K562 (cell line): ENCODE measurements around the gene ZNF618. TPM values are rescaled to one million over a fixed set of nuclear protein-coding genes. Genes with fewer than 3 reads are reported as not detected.

Experiments used
- ARID1B ChIP-seq: fragments of 450-650 bp; IDR thresholded peaks from 2 replicates; pipeline ENCODE4 v1.6.1; 2016; ENCODE audit warnings: antibody characterized with exemption, mild to moderate bottlenecking, inconsistent platforms
- KDM1A ChIP-seq, 2 experiments: fragments of 450-650 bp; IDR thresholded peaks; 2 replicates each; pipeline ENCODE4 v1.6.1; 2016; ENCODE audit warnings: mild to moderate bottlenecking in 2 of 2
- MEIS2 ChIP-seq: fragments of 450-650 bp; IDR thresholded peaks from 2 replicates; pipeline ENCODE4 v1.6.1; 2014; ENCODE audit warnings: mild to moderate bottlenecking; ENCODE audit not compliant: partially characterized antibody
- PBX2 ChIP-seq, 2 experiments: IDR thresholded peaks in 1 of 2; conservative IDR thresholded peaks in 1 of 2; 2 replicates each; pipeline ENCODE4 v1.6.1; 2016; ENCODE audit warnings: low read depth in 2 of 2, mild to moderate bottlenecking in 1 of 2, missing compliant biosample characterization in 1 of 2, missing genetic modification characterization in 1 of 2, moderate library complexity in 1 of 2
- PPARD ChIP-seq: fragments of 250-450 bp; sonication (Bioruptor Pico); IDR thresholded peaks from 2 replicates; pipeline ENCODE4 v1.8.0; 2022; ENCODE audit warnings: inconsistent platforms, mild to moderate bottlenecking, moderate library complexity
- PTBP1 ChIP-seq: fragments of 200-400 bp; formaldehyde crosslinking; IDR thresholded peaks from 2 replicates; pipeline ENCODE4 v1.6.1; 2017; ENCODE audit warnings: low read depth, low read length
- REST ChIP-seq, 2 experiments: fragments of 450-650 bp; formaldehyde crosslinking in 1 of 2; IDR thresholded peaks; 2 replicates each; pipeline versions ENCODE4 v1.4.0 to v1.6.1; 2014 to 2020; ENCODE audit warnings: mild to moderate bottlenecking in 2 of 2, borderline replicate concordance in 1 of 2, low read depth in 1 of 2
- TGIF2 ChIP-seq: sonication (generic); formaldehyde crosslinking; IDR thresholded peaks from 2 replicates; pipeline ENCODE4 v1.8.1; 2022; ENCODE audit warnings: mild to moderate bottlenecking, missing genetic modification reagents, moderate library complexity
- YY1 ChIP-seq, 3 experiments: IDR thresholded peaks; 2 replicates each; pipeline ENCODE4 v1.6.1; 2011; ENCODE audit warnings: low read length in 2 of 3, mild to moderate bottlenecking in 2 of 3, moderate library complexity in 2 of 3, borderline replicate concordance in 1 of 3, control low read depth in 1 of 3, low read depth in 1 of 3; ENCODE audit not compliant: insufficient read depth in 3 of 3, insufficient replicate concordance in 2 of 3, control insufficient read depth in 1 of 3, insufficient read length in 1 of 3; ENCODE audit errors: extremely low read depth in 1 of 3
- ZNF175 ChIP-seq: fragments of 200-800 bp; sonication (Bioruptor generic); IDR thresholded peaks from 2 replicates; pipeline ENCODE4 v1.6.1; 2016; ENCODE audit warnings: low read depth, mild to moderate bottlenecking, missing genetic modification characterization, missing compliant biosample characterization
- ZNF766 ChIP-seq: fragments of 200-800 bp; sonication (Bioruptor generic); conservative IDR thresholded peaks from 2 replicates; pipeline ENCODE4 v1.6.1; 2016; ENCODE audit warnings: missing genetic modification characterization, missing compliant biosample characterization
- polyA plus RNA-seq, 8 experiments: library from polyadenylated mRNA; depleted of rRNA in 4 of 8; stranded (reverse) in 5 of 8; unstranded in 3 of 8; fragments of >200 nt; fragmentation: Nextera tagmentation in 2 of 8; fragmentation: Illumina TruSeq in 1 of 8; extraction: Ambion mirVana in 2 of 8; extraction: Trizol in 1 of 8; gene quantifications; 2 replicates each; pipeline versions ENCODE4 v1.2.1 to v1.2.3, GENCODE V29; 2011 to 2014; ENCODE audit warnings: inconsistent platforms in 1 of 8, missing spikeins in 1 of 8
- total RNA-seq, 7 experiments: library from RNA; depleted of rRNA in 6 of 7; stranded (reverse); fragments of >200 nt in 6 of 7; fragmentation: Illumina TruSeq in 2 of 7; extraction: Trizol in 2 of 7; gene quantifications; 2 replicates each; pipeline versions ENCODE4 v1.2.1 to v1.2.3, GENCODE V29; 2011 to 2021; ENCODE audit warnings: low replicate concordance in 1 of 7

ZNF618 gene
- total and polyA plus RNA-seq, 9 of the 15 experiments (the other 6 are each of a cell fraction or from before 2014, with no cell fraction given), result 0.08 to 13.7 (median 3.4) TPM

GRCh38 chr9:113879911-113880310, 3.8 kb downstream of the ZNF618 start (continued):
- TF ChIP-seq REST (IDR thresholded peaks at IDR 0.05; ENCODE audit: borderline replicate concordance) (no peak), REST (CRISPR knock-in tag; IDR thresholded peaks at IDR 0.05; ENCODE audit: low read depth) (no peak), PTBP1 (no peak), MEIS2 (peak; percentile 14), PPARD (CRISPR knock-in tag) (no peak), ARID1B (no peak), PBX2 (CRISPR knock-in tag; IDR thresholded peaks at IDR 0.05; ENCODE audit: low read depth) (no peak), PBX2 (tag; conservative IDR thresholded peaks at IDR 0.05; ENCODE audit: low read depth) (0 out of 2 replicates have a peak, but pooled peaks have one; percentile 30), ZNF175 (CRISPR knock-in tag) (0 out of 2 replicates have a peak, but pooled peaks have one; percentile 34), ZNF766 (CRISPR knock-in tag) (no peak), KDM1A (IDR thresholded peaks at IDR 0.05) (no peak), TGIF2 (no peak), YY1 (IDR thresholded peaks at IDR 0.05; ENCODE audit: borderline replicate concordance in 1 of 3, control insufficient read depth in 1 of 3, extremely low read depth in 1 of 3, insufficient read depth in 3 of 3, insufficient read length in 1 of 3, insufficient replicate concordance in 2 of 3, low read depth in 1 of 3, low read length in 2 of 3) (peak in 1 of 3 experiments; percentile 36)
